ENCODE data around the gene VWF.

VWF gene

DNA sequence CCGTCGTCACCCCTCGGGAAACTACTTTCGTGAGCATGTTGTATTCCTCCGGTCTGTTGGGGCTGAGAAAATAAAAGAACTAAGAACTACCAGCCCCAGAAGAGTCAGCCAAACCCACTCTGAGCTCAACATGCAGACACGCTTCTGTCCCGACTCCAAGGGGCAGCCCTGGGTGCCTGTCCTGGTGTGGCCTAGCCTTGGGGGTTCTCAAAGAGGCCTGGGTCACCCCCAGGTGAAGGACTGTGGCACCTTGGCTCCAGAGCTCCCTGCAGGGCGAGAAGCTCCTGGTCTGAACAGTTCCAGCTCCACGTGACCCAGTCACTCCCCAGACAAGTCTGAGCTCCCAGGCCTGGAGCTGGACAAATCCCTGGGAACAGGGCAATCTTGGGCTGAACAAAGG lies 87.0 kb downstream of the VWF start:
- Histone ChIP-seq H3K4me3 (no peak overlapping the region), H3K27ac (no peak overlapping the region)
- no peak for DNase-seq (ENCODE audit: low spot score)
- TF ChIP-seq, protein P1, sequence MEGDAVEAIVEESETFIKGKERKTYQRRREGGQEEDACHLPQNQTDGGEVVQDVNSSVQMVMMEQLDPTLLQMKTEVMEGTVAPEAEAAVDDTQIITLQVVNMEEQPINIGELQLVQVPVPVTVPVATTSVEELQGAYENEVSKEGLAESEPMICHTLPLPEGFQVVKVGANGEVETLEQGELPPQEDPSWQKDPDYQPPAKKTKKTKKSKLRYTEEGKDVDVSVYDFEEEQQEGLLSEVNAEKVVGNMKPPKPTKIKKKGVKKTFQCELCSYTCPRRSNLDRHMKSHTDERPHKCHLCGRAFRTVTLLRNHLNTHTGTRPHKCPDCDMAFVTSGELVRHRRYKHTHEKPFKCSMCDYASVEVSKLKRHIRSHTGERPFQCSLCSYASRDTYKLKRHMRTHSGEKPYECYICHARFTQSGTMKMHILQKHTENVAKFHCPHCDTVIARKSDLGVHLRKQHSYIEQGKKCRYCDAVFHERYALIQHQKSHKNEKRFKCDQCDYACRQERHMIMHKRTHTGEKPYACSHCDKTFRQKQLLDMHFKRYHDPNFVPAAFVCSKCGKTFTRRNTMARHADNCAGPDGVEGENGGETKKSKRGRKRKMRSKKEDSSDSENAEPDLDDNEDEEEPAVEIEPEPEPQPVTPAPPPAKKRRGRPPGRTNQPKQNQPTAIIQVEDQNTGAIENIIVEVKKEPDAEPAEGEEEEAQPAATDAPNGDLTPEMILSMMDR (IDR thresholded peaks at IDR 0.05): no peak

DNA sequence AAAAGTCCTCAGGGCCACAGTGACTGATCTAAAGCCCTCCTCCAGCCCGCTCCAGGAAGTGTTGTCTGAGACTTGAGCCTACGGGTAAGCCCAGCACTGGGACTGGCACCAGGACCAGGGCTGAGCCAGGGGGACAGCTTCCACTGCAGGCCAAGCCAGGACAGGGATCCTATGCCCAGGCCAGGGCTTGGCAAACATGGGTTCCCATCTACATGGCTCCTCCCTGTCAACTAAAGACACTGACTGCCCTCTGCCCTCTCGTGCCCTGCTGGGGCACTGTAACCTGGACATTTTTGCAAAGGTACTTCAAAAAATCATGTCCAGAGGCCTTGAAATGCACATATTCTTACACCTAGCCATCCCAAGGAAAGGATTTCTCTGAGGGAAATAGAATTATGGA lies 88.0 kb downstream of the VWF start:
- H3K27ac ChIP-seq: no peak overlapping the region
- no peak overlapping the region for H3K4me3 ChIP-seq
- DNase-seq (ENCODE audit: low spot score): no peak

DNA sequence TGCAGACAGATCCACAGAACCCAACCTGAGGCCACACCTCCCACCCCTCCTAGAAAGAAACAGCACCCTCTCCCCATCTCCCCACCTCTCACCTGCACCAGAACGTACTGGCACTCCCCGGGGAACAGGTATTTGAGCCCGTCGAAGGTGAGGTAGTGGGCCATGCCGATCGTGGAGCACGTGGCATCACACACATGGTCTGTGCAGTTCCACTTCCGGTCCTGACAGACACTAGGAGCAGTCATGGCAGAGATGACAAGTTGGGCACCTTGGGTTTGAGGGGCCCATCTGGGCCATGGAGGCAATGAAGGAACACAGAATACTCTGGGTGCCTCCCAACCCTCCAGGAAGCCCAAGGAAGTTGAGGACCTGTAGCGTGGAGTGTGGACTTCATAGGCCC lies 89.9 kb downstream of the VWF start:
- DNase-seq (ENCODE audit: low spot score): peak; percentile 65
- H3K27ac ChIP-seq: no peak overlapping the region
- no peak overlapping the region for H3K4me3 ChIP-seq
- TF ChIP-seq, protein P1 (IDR thresholded peaks at IDR 0.05): no peak

More for the DNA sequence above, 88.0 kb downstream of the VWF start:
- TF ChIP-seq, protein P1 (IDR thresholded peaks at IDR 0.05): no peak

DNA sequence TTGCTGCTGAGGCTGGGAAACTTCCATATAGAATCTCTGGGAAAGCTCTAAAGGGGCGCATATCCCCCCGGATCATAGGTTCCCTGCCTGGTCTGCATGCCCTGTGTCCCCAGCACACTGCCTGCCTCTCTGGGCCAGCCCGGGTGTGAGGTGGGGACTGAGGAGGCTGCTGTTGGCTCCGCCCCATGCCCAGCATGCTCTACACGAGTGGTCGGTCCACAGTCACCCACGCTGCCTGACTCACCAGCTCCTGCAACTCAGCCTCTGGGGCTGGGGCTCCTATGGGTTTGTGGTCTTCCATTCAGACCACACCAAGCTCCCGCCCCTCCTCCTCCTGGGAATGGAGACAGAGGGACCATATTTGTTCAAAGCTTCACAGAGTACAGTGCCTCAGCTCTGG lies 90.9 kb downstream of the VWF start:
- TF ChIP-seq, protein P1 (IDR thresholded peaks at IDR 0.05): no peak
- DNase-seq (ENCODE audit: low spot score): no peak
- H3K4me3 ChIP-seq: no peak overlapping the region
- no peak overlapping the region for H3K27ac ChIP-seq

DNA sequence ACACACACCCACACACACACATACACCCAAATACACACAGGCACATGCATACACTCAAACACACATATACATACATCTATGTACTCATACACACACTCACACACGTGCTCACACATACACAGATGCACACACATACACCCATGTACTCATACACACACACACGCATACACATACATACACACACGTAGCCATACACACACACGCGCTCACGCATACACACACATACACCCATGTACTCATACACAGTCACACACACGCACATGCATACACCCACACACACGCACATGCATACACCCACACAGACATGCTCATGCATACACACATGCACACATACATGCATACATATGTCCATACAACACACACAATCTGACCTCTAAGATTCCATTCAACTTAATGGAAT lies 91.7 kb downstream of the VWF start:
- TF ChIP-seq, protein P1 (IDR thresholded peaks at IDR 0.05): no peak
- no peak overlapping the region for H3K4me3 ChIP-seq
- H3K27ac ChIP-seq: no peak overlapping the region
- DNase-seq (ENCODE audit: low spot score): peak; percentile 33

DNA sequence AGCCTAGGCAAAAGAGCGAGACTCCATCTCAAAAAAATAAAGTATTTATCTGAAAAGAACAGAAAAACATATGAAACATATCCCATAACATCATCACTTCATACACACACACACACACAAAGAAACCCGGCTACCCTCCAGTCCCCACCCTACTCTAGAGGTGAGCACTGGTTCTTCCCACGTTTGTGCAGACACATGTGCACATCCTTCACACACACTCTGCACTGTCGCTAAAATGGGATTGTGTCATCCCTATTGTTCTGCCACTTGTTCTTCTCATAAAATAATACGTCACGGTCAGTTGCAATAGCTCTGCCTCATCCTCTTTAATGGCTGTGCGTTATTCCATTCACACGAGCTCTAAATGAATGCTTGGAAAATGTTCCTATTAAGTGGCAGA lies 93.5 kb downstream of the VWF start:
- no peak overlapping the region for H3K4me3 ChIP-seq
- H3K27ac ChIP-seq: no peak overlapping the region
- DNase-seq (ENCODE audit: low spot score): peak; percentile 16
- TF ChIP-seq, protein P1 (IDR thresholded peaks at IDR 0.05): no peak

DNA sequence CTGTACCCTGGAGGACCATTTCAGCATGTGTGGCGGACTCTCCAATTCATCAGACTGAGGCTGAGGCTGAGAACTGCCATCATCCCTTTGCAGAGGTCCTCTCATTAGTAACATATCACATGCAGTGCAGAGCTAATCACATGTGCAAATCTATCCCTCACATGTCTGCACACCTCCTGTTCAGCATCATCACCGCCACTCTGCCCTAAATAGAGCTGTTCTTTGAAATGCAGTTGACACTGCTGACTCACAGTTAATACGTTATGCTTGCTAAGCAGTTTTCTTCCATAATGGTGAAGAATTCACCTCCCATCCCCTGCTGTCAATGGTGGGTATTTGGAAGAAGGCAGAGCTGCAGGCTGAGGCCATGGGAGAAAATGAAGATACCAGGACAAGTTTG lies 94.4 kb downstream of the VWF start:
- no peak for DNase-seq (ENCODE audit: low spot score)
- H3K27ac ChIP-seq: no peak overlapping the region
- H3K4me3 ChIP-seq: no peak overlapping the region
- TF ChIP-seq, protein P1 (IDR thresholded peaks at IDR 0.05): no peak
